Adipocyte (in vitro differentiated cells): ENCODE measurements around the gene RAB11FIP3.
"Not testable (repeated sequence)": the region's sequence is repeated elsewhere in the genome, so short reads cannot be mapped to it uniquely, and the experiment has no call there.

Experiments used
- DNase-seq: peaks from one replicate; pipeline ENCODE4 v3.0.0-alpha.2; 2015; ENCODE audit warnings: low read depth
- H3K27me3 ChIP-seq: replicated peaks from 2 replicates; pipeline ENCODE4 v1.7.0; 2013; ENCODE audit warnings: mild to moderate bottlenecking, low read length, moderate library complexity; ENCODE audit not compliant: control insufficient read depth, insufficient read depth
- H3K36me3 ChIP-seq: 2 replicates; pipeline ENCODE4 v1.7.0; 2013; ENCODE audit warnings: low read length, mild to moderate bottlenecking, moderate library complexity; ENCODE audit not compliant: control insufficient read depth, insufficient read depth, severe bottlenecking
- H3K4me1 ChIP-seq: 2 replicates; pipeline ENCODE4 v1.7.0; 2013; ENCODE audit warnings: mild to moderate bottlenecking, low read length, moderate library complexity; ENCODE audit not compliant: control insufficient read depth, insufficient read depth
- H3K4me3 ChIP-seq: 2 replicates; pipeline ENCODE4 v1.7.0; 2013; ENCODE audit warnings: mild to moderate bottlenecking, low read length, moderate library complexity
- H3K9ac ChIP-seq: 2 replicates; pipeline ENCODE4 v1.7.0; 2013; ENCODE audit warnings: mild to moderate bottlenecking, low read length, moderate library complexity
- H3K9me3 ChIP-seq: 2 replicates; pipeline ENCODE4 v1.7.0; 2013; ENCODE audit warnings: mild to moderate bottlenecking, low read length, moderate library complexity; ENCODE audit not compliant: control insufficient read depth

Gene RAB11FIP3

DNA sequence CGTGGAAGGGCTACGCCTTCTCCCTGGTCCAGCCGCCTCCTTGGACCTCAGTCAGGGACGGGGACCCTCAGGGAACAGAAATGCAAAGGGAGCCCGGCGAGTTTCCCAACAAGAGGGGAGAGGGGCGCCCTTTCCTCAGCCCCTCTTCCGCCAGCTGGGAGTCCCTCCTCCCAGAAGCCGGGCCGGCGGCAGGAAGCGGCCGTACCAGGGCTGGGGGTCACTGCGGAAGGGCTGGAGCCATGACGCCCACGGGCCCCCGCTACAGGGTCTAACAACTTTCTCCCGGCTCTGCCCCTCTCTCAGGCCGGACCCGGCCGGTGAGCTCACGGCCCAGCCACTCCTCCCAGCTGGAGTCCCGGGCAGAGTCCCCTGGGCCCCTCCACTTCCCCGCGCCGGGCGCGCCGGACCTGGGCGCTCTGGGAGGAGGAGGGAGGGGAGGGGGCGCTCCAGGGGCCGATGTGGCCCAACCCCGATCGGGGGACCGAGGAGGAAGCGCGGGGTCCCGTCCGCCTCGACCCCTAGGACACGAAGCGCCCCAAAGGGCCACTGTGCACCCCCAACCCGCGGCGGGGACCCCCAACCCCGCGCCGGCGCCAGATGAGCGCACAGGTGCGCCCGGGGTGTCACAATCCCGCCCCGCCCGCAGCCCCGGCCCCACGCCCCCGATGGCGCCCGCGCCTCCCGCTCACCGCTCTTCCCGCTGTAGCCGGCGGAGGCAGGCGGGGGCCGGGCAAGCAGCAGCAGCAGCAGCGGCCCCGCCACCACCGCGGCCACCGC is 44.2 kb upstream of the RAB11FIP3 start:
- DNase-seq, result peak; percentile 69

GRCh38 chr16:381789-382717 is 43.4 kb upstream of the RAB11FIP3 start, which contains the start of gene PGAP6:
TSS of gene PGAP6 (minus strand) at chr16:381978. CDS start at chr16:381821, 157 bp downstream.
- H3K36me3 ChIP-seq, result no peaks in the 10 kb centered on the region
- no peaks in the 10 kb centered on the region for H3K27me3 ChIP-seq

More for the DNA sequence above, 44.2 kb upstream of the RAB11FIP3 start:
- peaks cover 5% of the 10 kb centered on the region for H3K36me3 ChIP-seq
- H3K9ac ChIP-seq, result peak overlapping the region; percentile 87
- peaks cover 3% of the 10 kb centered on the region for H3K4me1 ChIP-seq
- no peaks in the 10 kb centered on the region for H3K9me3 ChIP-seq
- no peaks in the 10 kb centered on the region for H3K27me3 ChIP-seq
- H3K4me3 ChIP-seq, result peak overlapping the region; percentile 83

DNA sequence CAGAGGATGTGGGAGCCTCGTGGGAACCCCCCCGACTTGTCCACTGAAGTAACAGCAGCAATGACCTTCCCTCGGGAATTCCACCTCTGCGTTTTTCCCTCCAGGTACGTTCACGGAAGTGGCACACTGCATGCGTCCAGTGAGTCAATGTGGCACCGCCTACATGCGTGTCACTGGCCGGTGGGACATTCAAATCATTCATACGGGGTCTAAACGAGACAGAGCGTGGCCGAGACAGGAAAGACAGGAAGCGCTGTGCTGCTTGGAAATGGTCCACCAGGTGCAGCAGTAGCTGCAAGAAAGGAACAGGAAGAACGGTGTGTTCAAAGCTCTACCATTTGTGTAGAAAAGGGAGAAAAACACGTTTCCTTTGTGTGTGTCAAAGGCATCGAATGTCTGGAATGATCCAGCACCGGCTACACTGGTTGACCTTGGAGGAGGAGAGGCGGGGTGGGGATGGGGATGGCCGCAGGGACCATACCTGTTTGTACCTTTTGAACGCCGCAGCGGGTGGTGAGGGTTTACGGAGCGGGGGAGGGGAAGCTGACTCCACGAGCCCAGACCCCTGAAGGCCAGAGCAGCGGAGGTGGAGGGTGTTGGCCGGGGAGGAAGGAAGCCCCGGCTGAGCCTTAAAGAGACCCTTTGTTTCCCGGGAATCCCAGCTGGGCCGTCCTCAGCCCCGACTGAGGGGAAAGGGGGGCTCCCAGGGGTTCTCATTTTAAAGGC is 42.0 kb upstream of the RAB11FIP3 start:
- DNase-seq, result no peak
- H3K9me3 ChIP-seq, result no peaks in the 10 kb centered on the region

More at GRCh38 chr16:381789-382717, 43.4 kb upstream of the RAB11FIP3 start, which contains the start of gene PGAP6:
- H3K4me3 ChIP-seq, result peak within 1 kb of the TSS; percentile 91
- peak within 1 kb of the TSS; percentile 87 for H3K9ac ChIP-seq
- peaks cover 3% of the 10 kb centered on the region for H3K4me1 ChIP-seq
- peak; percentile 88 for DNase-seq
- no peaks in the 10 kb centered on the region for H3K9me3 ChIP-seq

DNA sequence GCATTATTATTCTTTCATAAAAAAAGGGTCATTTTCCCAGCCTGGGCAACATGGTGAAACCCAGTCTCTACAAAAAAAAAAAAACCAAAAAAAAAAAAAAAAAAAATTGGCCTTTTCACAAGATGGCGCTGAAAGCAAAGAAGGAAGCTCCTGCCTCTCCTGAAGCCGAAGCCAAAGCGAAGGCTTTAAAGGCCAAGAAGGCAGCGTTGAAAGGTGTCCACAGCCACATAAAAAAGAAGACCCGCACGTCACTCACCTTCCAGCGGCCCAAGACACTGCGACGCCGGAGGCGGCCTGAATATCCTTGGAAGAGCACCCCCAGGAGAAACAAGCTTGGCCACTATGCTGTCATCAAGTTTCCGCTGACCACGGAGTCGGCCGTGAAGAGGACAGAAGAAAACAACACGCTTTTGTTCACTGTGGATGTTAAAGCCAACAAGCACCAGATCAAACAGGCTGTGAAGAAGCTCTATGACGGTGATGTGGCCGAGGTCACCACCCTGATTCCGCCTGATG is 38.8 kb upstream of the RAB11FIP3 start:
- H3K27me3 ChIP-seq, result no peaks in the 10 kb centered on the region
- no peak overlapping the region for H3K9ac ChIP-seq
- H3K4me1 ChIP-seq, result peaks cover 17% of the 10 kb centered on the region
- H3K36me3 ChIP-seq, result no peaks in the 10 kb centered on the region
- H3K9me3 ChIP-seq, result no peaks in the 10 kb centered on the region
- DNase-seq, result peak; percentile 16
- H3K4me3 ChIP-seq, result no peak overlapping the region

More for the DNA sequence above, 42.0 kb upstream of the RAB11FIP3 start:
- peak overlapping the region; percentile 87 for H3K9ac ChIP-seq
- no peaks in the 10 kb centered on the region for H3K36me3 ChIP-seq
- H3K4me3 ChIP-seq, result no peak overlapping the region
- no peaks in the 10 kb centered on the region for H3K27me3 ChIP-seq
- peaks cover 14% of the 10 kb centered on the region for H3K4me1 ChIP-seq

- DNase-seq, H3K27me3 ChIP-seq, H3K36me3 ChIP-seq, H3K9me3 ChIP-seq: not testable (repeated sequence)
- H3K4me1 ChIP-seq, result peaks cover 15% of the 10 kb centered on the region
- peak overlapping the region; percentile 63 for H3K9ac ChIP-seq
- H3K4me3 ChIP-seq, result peak overlapping the region; percentile 52
Measured at GRCh38 chr16:387761-388666, 37.4 kb upstream of the RAB11FIP3 start.

DNA sequence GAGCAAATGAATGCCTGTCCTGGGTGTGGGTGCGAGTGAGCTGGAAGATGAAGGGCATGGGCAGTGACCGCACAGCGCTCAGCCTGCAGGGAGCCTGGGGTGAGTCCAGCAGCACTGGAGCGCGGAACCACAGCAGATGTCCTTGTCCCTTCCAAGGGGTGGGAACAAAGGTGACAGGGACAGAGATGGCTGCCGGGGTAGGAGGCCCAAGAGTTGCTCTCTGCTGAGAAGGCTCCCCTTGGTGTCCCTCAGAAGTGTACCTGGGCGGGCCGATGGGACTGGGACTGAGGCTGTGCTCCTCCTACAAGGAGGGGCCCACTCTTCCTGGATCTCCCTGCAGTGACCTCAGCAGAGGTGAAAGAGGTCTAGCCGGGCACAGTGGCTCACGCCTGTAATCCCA is 36.1 kb upstream of the RAB11FIP3 start:
- Histone ChIP-seq H3K4me1 (peaks cover 15% of the 10 kb centered on the region), H3K27me3 (no peaks in the 10 kb centered on the region), H3K4me3 (no peak overlapping the region), H3K9me3 (no peaks in the 10 kb centered on the region), H3K9ac (no peak overlapping the region), H3K36me3 (no peaks in the 10 kb centered on the region)
- no peak for DNase-seq

GRCh38 chr16:391885-392335 is 33.5 kb upstream of the RAB11FIP3 start:
- Histone ChIP-seq H3K36me3 (no peaks in the 10 kb centered on the region), H3K9me3 (no peaks in the 10 kb centered on the region), H3K4me1 (peaks cover 23% of the 10 kb centered on the region), H3K4me3 (no peak overlapping the region), H3K9ac (no peak overlapping the region), H3K27me3 (no peaks in the 10 kb centered on the region)
- peak; percentile 53 for DNase-seq

- H3K36me3 ChIP-seq, result no peaks in the 10 kb centered on the region
- H3K4me1 ChIP-seq, result peaks cover 22% of the 10 kb centered on the region
- H3K27me3 ChIP-seq, result no peaks in the 10 kb centered on the region
- no peak for DNase-seq
- H3K9me3 ChIP-seq, result no peaks in the 10 kb centered on the region
- no peak overlapping the region for H3K9ac ChIP-seq
- H3K4me3 ChIP-seq, result no peak overlapping the region
Measured at GRCh38 chr16:392450-393030, 32.9 kb upstream of the RAB11FIP3 start.

DNA sequence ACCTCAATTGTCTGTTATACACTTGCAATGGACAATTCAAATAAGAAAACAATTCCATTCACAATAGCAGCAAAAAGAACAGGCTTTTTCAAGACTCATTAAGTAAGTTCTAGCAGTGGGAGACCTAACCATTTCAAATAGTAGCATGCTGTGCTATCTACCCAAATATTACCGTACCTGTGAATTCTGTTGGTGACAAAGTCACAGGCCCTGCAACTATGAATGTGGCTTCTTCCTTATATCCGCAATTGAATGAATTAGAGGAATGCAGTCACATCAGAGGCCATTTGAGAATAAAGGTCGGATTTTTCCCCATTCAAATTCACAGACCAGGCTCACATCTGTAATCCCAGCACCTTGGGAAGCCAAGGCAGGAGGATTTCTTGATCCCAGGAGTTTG is 29.2 kb upstream of the RAB11FIP3 start:
- H3K4me1 ChIP-seq, result peaks cover 25% of the 10 kb centered on the region
- no peaks in the 10 kb centered on the region for H3K9me3 ChIP-seq
- no peaks in the 10 kb centered on the region for H3K27me3 ChIP-seq
- DNase-seq, result no peak
- H3K4me3 ChIP-seq, result peak overlapping the region; percentile 79
- peak overlapping the region; percentile 74 for H3K9ac ChIP-seq
- peaks cover 15% of the 10 kb centered on the region for H3K36me3 ChIP-seq
